Effector CD8-positive, alpha-beta T cell (primary cell): ENCODE results near the gene MUC21.
"Not testable (repeated sequence)": the region's sequence is repeated elsewhere in the genome, so short reads cannot be mapped to it uniquely, and the experiment has no call there.

Source experiments
- DNase-seq: peaks from one replicate; lab custom pipeline; 2025; lab: John Stamatoyannopoulos, UW

Gene MUC21

DNA sequence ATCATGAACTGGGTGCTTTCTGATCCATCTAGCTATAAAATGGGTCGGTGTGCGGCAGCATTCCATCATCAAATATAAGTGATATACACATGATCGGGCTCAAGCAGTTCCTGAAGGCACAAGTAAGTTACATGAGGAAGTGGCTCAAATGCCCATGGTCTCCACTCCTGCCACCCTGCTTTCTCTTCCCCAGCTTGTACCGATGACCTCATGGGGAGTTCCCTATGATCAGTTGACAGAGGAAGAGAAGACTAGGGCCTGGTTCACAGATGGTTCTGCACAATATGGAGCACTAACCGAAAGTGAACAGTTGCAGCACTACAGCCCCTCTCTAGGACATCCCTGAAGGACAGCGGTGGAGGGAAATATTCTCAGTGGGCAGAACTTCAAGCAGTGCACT lies 14.3 kb upstream of the MUC21 start:
- DNase-seq: not testable (repeated sequence)

GRCh38 chr6:30970946-30971345 lies 12.6 kb upstream of the MUC21 start:
- no peak for DNase-seq

DNA sequence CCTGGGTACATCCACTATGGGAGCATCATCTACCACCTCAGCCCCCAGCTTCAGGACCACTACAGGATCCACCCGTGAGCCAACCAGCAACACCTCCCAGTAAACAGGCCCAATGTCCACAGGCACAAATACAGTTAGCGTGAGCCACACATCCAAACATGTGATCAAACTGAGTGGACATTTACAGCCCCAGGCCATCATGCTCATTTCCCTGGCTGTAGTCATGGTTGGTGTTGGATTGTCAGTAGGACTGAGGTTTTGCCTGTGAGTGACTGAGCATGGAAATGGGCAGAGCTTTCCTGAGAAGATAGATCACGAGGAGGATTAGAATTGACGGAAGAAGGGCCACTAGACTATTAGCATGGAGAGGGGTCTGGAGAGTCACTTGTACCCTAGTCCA lies 10.7 kb upstream of the MUC21 start:
- no peak for DNase-seq

DNA sequence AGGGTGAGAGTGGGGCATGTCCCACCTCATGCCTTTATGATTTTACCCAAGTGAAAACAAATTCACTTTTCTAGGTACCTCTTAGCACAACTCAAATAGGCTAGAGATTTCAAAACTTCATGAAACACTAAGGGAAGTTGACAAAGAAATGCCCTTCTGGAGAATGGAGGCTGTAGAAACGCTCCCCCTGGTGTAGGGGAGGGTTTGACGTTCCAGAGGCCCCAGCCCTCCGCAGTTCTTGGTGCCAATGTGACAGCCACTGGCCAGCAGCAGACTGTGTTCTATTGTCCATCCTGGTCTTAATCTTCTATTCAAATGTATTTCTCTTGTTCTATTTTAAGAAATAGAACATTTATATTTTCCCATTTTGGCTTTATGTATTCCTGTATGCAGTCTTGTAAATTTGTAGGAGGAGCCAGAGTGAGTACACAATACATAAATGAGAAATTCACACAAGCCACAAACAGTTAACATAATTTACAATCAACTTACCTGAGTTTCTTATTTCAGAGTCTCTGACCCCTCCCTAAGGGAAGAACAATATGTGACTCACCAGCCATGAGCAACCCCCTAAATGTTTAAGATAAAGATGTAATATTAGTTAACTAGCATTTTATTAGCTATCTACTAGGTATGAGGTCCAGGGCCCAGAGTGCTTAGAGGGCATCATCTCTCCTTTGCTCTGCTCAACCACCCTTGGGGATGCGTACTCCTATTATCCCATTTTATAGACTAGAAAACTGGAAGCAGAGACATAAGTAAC lies 8.8 kb upstream of the MUC21 start:
- no peak for DNase-seq

DNA sequence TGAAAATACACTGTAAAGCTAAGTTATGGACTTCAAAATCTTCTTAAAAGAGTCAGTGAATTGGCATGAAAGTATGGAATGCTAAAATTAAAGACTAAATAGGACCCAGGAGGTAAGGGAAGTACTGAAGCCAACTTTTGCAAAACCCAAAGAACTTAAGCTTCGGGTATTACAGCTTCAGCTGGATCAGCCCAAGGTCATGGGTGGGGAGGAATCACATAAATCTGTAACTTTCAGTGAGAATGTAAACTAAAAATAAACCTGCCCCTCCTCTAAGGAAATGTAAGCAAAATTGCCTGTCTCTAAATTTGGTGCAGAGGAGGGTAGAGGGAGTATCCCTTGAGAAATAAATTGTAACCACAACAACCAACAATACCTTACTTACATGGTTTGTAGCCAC lies 4.4 kb upstream of the MUC21 start:
- no peak for DNase-seq

GRCh38 chr6:30979690-30980089 lies 3.8 kb upstream of the MUC21 start:
- DNase-seq: no peak

DNA sequence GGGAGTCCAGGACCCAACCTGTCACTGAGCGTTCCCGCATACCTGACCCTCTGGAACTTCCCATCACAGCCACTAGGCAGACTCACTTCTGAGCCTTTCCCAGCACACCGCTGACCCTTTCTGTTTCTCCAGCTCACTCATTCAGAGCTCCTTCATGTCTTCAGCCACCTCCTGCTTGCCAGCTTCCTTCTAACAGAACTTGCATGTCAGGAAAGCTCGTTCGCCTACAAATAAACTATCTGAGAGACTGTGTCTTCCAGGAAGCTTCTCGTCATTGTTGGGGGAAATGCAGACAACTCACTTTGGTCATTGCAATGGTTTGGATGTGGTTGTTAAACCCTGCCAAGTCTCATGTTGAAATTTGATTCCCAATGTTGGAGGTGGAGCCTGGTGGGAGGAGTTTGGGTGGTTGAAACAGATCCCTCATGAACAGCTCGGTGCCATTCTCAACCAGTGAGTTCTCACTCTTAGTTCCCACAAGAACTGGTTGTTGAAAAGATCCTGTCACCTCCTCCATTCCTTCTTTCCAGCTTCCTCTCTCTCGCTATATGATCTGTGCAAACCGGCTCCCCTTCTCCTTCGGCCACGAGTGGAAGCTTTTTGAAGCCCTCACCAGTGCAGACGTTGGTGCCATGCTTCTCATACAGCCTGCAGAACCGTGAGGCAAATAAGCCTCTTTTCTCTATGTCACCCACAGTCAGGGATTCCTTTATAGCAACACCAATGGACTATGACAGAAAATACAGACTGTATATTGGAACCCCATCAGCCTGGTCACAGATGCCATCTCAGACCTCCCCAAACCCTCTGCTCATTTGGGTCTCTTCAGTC lies 1.4 kb upstream of the MUC21 start:
- no peak for DNase-seq

DNA sequence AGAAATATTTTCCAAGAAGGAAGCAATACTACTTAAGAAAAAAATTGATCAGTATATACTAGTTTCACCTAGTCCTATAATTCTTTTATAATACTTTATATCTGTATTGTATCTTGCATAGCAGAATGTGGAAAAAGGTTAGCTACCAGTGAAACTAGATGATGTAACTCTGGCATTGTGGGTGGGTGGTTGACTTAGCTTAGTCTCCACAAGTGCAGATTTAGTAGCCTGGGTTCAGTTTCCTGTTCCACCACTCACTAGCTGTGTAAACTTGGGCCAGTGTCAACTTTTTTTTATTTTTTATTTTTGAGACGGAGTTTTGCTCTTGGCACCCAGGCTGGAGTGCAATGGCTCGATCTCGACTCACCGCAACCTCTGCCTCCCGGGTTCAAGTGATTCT lies 2.0 kb downstream of the MUC21 start:
- no peak for DNase-seq

GRCh38 chr6:30987304-30987703 lies 3.8 kb downstream of the MUC21 start:
- DNase-seq: no peak

- DNase-seq: no peak
Observed at GRCh38 chr6:30988209-30988825, 4.8 kb downstream of the MUC21 start.

GRCh38 chr6:30990422-30991086 lies 7.0 kb downstream of the MUC21 start:
- DNase-seq: no peak

DNA sequence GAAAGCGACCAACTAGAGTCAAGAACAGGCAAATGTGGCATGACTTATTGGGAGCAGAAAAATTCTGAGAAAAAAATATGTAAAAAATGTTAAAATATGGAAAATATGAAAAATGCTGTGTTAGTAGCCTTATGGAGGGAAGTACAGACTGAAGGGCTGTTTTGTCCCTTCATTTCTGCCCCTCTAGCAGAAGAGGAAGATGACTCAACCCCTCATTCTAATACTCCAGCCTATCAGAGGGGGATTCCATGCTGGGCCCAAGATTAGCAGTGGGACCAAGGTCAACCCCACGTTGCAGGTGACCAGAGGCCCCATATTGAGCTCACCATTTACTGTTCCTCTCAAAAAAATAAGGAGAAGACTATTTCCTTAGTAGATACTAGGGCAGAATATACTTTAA lies 8.4 kb downstream of the MUC21 start:
- no peak for DNase-seq

GRCh38 chr6:30997301-30997700 lies 13.8 kb downstream of the MUC21 start:
- DNase-seq: no peak

GRCh38 chr6:30998785-30999184 lies 15.3 kb downstream of the MUC21 start:
- no peak for DNase-seq

DNA sequence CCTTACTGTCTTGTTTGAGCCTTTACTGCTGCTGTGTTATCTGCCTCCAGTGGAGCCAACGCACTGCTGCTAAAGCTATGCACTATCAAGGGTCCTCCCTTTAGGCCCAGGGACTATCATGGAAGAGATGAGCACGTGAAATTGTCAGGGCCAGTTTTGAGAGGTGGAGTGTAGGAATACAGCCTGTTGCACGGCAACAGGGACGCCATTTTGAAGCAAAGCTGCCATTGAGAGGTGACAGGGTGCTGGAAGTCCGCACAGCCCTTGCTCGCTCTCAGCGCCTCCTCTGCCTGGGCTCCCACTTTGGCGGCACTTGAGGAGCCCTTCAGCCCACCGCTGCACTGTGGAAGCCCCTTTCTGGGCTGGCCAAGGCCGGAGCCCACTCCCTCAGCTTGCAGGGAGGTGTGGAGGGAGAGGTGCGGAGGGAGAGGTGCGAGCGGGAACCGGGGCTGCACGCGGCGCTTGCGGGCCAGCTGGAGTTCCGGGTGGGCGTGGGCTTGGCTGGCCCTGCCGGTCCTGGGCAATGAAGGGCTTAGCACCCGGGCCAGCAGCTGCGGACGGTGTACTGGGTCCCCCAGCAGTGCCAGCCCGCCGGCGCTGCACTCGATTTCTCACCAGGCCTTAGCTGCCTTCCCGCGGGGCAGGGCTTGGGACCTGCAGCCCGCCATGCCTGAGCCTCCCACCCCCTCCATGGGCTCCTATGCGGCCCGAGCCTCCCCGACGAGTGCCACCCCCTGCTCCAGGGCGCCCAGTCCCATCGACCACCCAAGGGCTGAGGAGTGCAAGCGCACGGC lies 16.7 kb downstream of the MUC21 start:
- not testable (repeated sequence) for DNase-seq

GRCh38 chr6:31001281-31001888 lies 17.9 kb downstream of the MUC21 start:
- DNase-seq: no peak

DNA sequence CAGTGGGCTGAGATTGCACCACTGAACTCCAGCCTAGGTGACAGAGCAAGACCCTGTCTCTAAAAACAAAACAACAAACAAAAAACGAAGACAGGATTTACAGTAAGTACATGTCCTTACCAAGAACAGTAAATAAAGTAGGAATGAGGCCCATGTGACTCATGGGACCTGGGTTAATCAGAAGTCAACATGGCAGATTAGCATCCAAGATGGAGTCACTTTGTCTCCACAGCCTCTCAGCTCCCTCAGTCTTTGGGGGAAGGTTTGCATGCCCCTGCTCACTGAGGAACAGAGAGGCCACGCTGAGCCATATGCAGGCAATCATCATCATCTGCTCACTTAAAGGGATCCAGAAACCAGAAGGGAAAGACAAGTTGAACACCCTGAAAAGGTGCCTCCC lies 19.0 kb downstream of the MUC21 start:
- no peak for DNase-seq

DNA sequence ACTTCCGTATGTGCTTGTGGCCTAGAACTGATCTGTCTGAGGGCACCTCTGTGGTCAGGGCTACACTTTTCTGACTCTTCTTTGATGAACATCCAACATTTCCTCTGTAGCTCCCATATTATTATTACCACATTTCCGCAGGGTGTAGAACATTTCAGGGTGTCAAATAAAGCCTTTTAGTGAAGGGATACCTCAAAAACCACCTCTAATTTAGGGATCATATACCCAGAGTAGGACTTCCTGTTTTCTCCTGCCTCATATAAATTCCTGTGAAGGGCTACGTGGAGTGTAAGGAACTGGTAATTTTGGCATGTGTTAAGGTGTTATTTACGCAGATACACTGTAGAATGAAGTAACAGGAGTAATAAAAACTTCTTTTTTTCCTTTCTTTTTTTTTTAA lies 21.3 kb downstream of the MUC21 start:
- DNase-seq: no peak

DNA sequence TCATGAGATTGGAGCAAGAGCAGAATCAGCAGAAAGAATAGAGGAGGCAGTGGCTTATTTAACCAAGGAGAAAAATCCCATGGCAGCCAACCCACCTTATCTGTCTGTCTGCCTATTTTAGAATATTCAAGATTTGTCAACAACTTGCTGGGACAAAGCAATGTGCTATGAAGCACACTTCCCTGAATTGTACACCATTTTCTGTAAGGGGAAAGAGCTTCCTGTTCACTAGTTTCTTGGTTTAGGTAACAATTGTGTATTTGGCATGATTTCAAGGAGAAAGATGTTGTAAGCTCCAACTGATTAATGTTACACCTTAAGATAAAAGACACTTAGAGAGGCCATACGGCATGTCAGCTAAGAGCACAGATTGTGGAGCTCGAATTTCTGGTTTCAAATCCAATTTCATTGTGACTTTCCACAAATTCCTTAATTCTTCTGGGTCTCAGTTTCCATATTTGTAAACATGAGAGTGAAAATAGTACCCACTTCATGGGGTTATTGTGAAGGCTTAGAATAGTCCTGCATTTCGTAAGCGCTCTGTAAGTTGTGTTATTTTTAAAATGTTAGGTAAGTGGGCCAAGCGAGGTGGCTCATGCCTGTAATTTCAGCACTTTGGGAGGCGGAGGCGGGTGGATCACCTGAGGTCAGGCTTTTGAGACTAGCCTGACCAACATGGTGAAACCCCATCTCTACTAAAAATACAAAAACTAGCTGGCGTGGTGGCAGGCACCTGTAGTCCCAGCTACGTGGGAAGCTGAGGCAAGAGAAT lies 21.9 kb downstream of the MUC21 start:
- no peak for DNase-seq

GRCh38 chr6:31007694-31008093 lies 24.2 kb downstream of the MUC21 start:
- no peak for DNase-seq
